GDM1 (cell line): ENCODE results near the gene DNAH1.
A peak's percentile ranks its signal among the peaks of the same experiment; 100 is the strongest.

Source experiments
- DNase-seq: peaks from one replicate; lab custom pipeline; 2025; lab: John Stamatoyannopoulos, UW

Gene DNAH1

DNA sequence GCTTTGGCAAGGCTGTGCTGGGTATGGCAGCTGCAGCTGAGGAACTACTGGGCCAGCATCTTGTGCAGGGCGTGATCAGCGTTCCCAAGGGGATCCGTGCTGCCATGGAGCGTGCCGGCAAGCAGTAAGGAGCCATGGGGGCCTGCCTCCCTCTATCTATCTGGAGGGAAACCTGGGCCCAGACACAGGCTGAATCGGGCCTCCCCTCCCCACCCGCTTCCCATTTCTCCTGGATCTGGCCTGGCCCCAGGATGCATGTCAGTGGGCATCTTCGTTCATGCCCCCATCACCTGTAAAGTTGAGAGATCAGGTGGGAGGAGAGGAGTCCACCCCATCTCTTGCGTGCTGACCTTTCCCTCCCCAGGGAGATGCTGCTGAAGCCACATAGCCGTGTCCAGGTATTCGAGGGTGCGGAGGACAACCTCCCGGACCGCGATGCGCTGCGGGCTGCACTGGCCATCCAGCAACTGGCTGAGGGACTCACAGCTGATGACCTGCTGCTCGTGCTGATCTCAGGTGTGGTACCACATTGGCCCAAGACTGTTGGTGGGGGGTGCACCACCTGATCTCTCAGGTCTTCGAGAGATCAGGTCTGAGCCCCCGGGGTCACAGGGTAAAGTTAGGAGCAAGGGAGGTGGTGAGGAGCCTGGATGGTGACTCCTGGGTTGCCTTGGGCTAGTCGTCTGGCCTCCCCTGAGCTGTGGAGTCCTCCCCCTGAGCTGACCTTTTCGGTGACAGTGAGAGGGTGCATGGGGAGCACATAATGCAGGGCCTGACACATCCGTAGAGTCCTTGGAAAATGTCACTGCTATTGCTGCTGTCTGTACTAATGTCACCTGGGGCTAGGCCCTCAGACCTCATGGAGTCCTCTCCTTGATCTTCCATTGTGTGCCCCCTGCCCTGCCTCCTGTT is 25.3 kb upstream of the DNAH1 start:
- DNase-seq: no peak

DNA sequence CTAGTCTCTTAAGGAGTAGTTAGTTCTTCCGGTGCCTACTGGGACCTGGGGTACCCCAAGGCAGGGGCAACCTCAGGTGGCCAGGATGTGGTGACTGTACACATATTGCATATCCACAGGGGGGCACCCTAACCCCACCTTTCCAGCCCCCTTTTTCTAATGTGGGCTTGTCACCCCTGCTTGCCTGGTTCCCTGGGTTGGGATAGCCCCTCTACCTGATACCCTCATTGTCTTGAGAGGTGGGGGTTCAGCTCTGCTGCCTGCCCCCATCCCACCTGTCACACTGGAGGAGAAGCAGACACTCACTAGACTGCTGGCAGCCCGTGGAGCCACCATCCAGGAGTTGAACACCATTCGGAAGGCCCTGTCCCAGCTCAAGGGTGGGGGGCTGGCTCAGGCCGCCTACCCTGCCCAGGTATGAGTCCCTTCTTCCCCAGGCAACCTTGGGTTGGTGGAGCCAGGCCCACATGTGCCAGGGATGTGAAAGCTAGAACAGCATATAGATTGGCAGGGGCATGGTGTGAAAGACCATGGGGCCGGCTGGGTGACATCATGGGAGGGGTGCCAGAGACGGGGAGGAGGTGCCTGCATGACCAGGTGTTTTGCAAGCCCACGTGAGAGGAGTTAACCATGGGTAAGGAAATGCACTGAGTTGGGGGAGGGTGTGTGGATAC is 24.5 kb upstream of the DNAH1 start:
- DNase-seq: no peak

DNA sequence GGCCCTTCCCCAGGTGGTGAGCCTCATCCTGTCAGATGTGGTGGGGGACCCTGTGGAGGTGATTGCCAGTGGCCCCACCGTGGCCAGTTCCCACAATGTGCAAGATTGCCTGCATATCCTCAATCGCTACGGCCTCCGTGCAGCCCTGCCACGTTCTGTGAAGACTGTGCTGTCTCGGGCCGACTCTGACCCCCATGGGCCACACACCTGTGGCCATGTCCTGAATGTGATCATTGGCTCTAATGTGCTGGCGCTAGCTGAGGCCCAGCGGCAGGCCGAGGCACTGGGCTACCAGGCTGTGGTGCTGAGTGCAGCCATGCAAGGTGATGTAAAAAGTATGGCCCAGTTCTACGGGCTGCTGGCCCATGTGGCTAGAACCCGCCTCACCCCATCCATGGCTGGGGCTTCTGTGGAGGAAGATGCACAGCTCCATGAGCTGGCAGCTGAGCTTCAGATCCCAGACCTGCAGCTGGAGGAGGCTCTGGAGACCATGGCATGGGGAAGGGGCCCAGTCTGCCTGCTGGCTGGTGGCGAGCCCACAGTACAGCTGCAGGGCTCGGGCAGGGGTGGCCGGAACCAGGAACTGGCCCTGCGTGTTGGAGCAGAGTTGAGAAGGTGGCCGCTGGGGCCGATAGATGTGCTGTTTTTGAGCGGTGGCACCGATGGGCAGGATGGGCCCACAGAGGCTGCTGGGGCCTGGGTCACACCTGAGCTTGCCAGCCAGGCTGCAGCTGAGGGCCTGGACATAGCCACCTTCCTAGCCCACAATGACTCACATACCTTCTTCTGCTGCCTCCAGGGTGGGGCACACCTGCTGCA is 23.7 kb upstream of the DNAH1 start:
- DNase-seq: no peak

DNA sequence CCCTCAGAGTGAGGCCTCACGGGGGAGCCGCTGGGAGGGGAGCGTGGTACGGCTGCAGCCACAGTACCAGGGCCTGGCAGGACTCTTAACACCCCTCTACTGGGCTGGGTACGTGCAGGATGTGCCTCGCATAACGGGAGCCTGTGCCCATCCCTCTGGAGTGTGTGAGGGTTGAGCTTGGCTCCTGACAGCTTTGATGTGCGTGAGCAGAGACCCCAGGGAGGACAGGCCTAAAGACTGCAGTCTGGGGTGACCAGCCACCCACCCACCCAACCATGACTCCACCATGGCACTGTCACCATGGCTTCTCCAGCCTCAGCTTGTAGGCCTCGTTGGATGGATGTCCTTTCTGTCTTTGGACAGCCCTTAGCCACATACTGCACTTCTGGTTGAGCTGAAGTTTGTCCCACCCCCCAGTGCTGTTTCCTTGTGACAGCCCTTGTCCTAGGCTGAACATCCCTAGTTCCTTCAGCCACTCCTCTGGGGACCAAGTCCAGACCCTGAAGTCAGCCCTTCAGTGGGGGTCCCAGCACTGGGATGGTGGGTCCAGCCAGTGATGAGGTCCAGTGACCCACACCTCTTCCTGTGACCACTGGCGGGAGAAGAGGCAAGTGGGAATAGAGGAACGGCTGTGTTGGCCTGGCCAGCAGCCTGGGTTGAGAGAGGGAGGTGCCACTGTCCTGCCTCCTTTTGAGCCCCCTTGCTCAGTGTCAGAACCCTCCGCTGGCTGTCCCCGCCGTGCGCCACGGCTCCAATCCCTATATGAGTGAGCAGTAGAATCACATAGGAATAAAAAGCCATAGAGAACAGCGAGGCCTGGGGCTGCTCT is 22.4 kb upstream of the DNAH1 start:
- DNase-seq: no peak

DNA sequence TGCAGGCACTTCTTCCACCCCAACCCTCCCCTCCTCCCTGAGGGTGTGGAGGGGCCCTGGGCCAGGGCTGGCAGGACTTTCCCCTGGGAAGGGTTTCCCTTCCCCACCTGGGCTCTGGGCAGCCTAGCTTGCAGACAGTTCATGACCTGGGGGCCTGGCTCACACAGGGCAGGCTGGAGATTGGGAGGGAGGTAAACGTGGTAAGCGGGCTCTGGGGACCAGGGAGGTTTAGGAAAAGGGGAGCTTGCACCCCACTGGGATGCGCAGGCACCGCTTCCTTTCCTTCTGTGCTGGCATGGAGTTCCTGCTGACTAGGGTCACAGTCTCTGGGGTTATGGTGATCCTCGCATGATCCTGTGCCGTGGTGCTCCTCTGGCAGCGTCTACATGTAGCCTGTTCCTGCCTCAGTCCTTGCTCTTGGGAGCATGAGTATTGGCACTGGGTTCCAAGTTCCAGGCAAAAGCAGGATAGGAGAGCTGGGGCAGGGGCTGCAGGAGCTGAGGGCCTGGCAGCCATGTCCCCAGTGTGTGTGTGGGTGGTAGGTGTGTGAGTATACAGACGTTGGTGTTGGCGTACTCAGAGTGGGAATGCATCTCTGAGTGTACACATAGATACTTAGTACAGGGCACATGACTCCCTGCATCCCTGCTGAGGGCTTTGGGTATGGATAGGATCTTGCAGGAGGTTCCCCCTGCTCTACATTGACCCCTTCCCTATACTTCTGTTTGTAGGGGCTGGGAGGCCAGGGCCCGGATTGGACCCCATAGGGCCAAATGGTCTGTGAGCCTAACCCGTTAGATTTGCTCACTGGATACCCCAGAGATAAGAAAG is 21.6 kb upstream of the DNAH1 start:
- no peak for DNase-seq

GRCh38 chr3:52295671-52296208 is 20.4 kb upstream of the DNAH1 start:
- no peak for DNase-seq

- DNase-seq: no peak
Observed at GRCh38 chr3:52297242-52298148, 18.6 kb upstream of the DNAH1 start.

GRCh38 chr3:52298149-52299098 is 17.7 kb upstream of the DNAH1 start:
- DNase-seq: no peak

DNA sequence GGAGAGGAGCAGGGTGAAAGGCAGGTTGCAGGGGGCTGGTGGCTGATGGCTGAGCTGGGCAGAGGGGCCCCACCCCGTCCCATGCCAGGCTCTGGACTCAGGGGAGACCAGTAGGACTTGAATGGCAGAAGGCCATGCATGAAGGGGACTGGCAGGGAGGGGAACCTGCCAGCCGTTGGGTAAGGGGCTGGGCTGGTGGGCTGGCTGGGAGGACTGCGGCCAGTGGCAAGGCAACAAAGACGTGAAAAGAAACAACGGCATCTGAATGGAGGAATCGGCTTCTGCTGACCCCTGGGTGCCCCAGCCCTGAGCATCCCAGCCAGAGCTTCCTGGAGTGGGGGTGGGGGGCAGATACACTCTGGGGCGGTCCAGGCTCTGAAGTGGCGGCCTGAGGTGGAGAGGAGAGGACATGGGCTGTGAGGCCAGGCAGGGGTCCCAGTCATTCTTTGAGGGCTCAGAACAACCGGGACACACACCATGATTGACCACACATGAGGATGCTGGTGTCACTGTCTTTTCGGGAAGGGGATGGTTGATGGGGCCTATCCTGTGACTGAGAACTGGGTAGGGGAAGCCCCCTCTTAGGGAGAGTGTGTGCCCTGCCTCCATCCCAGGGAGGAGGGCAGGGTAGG is 16.8 kb upstream of the DNAH1 start:
- DNase-seq: no peak

GRCh38 chr3:52299879-52300611 is 16.1 kb upstream of the DNAH1 start:
- DNase-seq: peak; percentile 84

- no peak for DNase-seq
Observed at GRCh38 chr3:52302426-52303145, 13.5 kb upstream of the DNAH1 start.

DNA sequence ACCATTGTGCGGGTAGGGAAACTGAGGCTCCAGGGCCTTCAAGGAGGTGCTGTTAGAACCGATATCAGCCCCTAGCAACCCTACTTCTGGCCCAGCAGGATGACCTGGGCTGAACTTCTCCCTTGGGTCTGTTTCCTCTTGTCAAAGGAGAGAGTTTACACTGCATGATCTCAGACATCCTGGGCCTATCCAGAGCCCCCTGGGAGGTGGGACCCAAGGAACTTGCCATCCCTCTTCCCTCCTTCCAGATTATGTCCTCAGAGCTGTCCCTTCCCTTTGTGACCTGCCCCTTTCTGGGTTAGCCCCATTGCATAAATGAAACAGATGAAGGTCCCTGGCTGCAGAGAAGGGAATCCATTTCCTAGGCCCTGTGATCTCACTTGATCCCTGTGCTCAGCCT is 12.3 kb upstream of the DNAH1 start:
- no peak for DNase-seq

- DNase-seq: no peak
Observed at GRCh38 chr3:52305926-52306325, 10.2 kb upstream of the DNAH1 start.

- DNase-seq: no peak
Observed at GRCh38 chr3:52306978-52307377, 9.1 kb upstream of the DNAH1 start.

DNA sequence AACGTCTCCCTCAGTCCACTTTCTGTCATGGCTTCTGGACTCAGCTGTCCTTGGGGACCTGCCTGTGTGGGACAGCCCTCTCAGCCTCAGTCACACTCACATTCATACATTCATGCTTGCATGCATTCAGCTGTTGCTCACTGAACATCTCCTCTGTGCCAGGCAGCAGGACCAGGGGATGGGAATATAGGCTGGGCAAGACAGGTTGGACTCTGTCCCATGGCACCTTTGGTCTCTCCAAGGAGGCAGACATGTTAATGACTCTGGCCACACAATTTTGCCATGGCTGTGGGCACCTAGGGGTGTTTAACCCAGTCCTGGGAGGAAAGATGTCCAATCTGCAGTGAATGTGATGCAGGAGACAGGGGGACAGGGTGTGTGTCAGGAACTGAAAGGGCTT is 7.8 kb upstream of the DNAH1 start:
- no peak for DNase-seq

DNA sequence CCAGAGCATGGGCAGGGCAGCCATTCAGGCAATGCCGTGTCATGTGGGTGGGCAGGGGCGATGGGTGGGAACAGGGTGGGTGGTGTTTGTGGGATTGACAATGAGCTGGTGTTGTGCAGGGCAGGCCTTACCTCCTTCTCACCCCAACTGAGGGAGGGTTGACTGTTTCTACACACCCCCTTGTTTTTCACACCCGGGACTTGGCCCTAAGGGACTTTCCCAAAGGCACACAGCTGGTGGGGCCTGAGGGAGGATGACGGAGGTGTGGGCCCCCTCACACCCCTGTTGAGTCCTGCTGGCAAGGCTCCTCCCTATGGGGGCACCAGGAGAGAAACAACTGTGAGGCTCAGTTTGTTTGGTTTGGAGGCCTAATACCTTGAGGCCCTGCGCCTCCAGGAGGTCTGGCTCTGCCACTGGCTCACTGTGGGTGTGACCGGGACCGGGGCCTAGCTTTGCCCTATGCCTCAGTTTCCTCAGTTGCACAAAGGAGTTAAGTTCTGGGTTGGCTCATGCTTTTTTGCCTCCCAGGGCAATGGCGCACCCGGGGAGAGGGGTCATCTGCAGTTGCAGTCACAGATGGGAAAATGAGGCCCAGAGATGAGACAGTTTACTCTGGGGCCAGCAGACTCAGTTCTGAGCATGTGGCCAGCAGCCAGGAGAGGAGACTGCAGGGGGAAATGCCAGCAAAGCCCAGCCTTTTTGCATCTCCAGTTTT is 5.1 kb upstream of the DNAH1 start:
- no peak for DNase-seq
